H1 (cell line): ENCODE results near the gene ADCY3. TPM values are rescaled to one million over a fixed set of nuclear protein-coding genes. Genes with fewer than 3 reads are reported as not detected.

Experiments
- CTCF ChIA-PET: fragments of 300-600 bp; sonication (Branson Sonifier 250); formaldehyde crosslinking; loops from one replicate; lab custom pipeline; 2021; ENCODE audit not compliant: partially characterized antibody; lab: Charles Lee
- POLR2A ChIA-PET: fragments of 300-600 bp; sonication (Branson Sonifier 250); formaldehyde crosslinking; loops from one replicate; lab custom pipeline; 2021; ENCODE audit warnings: inconsistent platforms; ENCODE audit not compliant: partially characterized antibody; lab: Charles Lee
- DNase-seq, 2 experiments: peaks; one replicate each; pipeline versions ENCODE4 v3.0.0 to v3.0.0-alpha.2; 2010 to 2022; ENCODE audit warnings: low spot score in 2 of 2, low read depth in 1 of 2, mixed read lengths in 1 of 2
- FAIRE-seq: peaks from 2 replicates; lab custom pipeline; 2011; peaks lifted over from hg19 to GRCh38; lab: Jason Lieb, UNC
- H2AFZ ChIP-seq: 2 replicates; pipeline ENCODE4 v1.8.1; 2012; ENCODE audit warnings: low read length, inconsistent platforms
- H2AK5ac ChIP-seq: 2 replicates; pipeline ENCODE4 v1.6.1; 2013; ENCODE audit warnings: low read depth, low read length
- H2BK120ac ChIP-seq: replicated peaks from 2 replicates; pipeline ENCODE3; 2013; ENCODE audit warnings: low read depth, low read length, inconsistent platforms
- H2BK12ac ChIP-seq: 2 replicates; pipeline ENCODE4 v1.6.1; 2013; ENCODE audit warnings: low read depth, low read length
- H2BK15ac ChIP-seq: 2 replicates; pipeline ENCODE4 v1.6.1; 2013; ENCODE audit warnings: low read length
- H2BK20ac ChIP-seq: 2 replicates; pipeline ENCODE4 v1.6.1; 2013; ENCODE audit warnings: low read length
- H2BK5ac ChIP-seq: 2 replicates; pipeline ENCODE4 v1.6.1; 2013; ENCODE audit warnings: low read depth, low read length
- H3K14ac ChIP-seq: 2 replicates; pipeline ENCODE4 v1.6.1; 2013; ENCODE audit warnings: inconsistent platforms; ENCODE audit not compliant: insufficient read length
- H3K18ac ChIP-seq: 2 replicates; pipeline ENCODE4 v1.6.1; 2013; ENCODE audit warnings: low read length; ENCODE audit errors: extremely low read depth
- H3K23ac ChIP-seq: 2 replicates; pipeline ENCODE4 v1.6.1; 2013; ENCODE audit warnings: inconsistent platforms; ENCODE audit not compliant: insufficient read length
- H3K23me2 ChIP-seq: 2 replicates; pipeline ENCODE4 v1.6.1; 2013; ENCODE audit warnings: low read depth, low read length
- H3K27ac ChIP-seq: 2 replicates; pipeline ENCODE4 v1.6.1; 2011; ENCODE audit warnings: low read depth, low read length, inconsistent platforms
- H3K27me3 ChIP-seq, 4 experiments: replicated peaks in 1 of 4; 1 replicate in 1 of 4; 2 replicates in 3 of 4; pipeline versions ENCODE4 v1.6.1 to v1.8.1; 2011 to 2013; ENCODE audit warnings: low read length in 3 of 4, mild to moderate bottlenecking in 3 of 4, inconsistent platforms in 2 of 4, mixed read lengths in 2 of 4, moderate library complexity in 1 of 4; ENCODE audit not compliant: control insufficient read depth in 3 of 4, insufficient read depth in 3 of 4; ENCODE audit errors: extremely low read depth in 1 of 4
- H3K36me3 ChIP-seq, 4 experiments: 2 replicates each; pipeline versions ENCODE4 v1.6.1 to v1.8.1; 2011 to 2013; ENCODE audit warnings: mild to moderate bottlenecking in 4 of 4, low read length in 3 of 4, moderate library complexity in 2 of 4, control low read depth in 1 of 4, inconsistent platforms in 1 of 4; ENCODE audit not compliant: insufficient read depth in 4 of 4, control insufficient read depth in 2 of 4
- H3K4ac ChIP-seq: replicated peaks from 2 replicates; pipeline ENCODE3; 2013; ENCODE audit warnings: low read length, low read depth, mixed read lengths, inconsistent platforms; ENCODE audit not compliant: insufficient read length
- H3K4me1 ChIP-seq, 4 experiments: replicated peaks in 1 of 4; 1 replicate in 1 of 4; 2 replicates in 3 of 4; pipeline versions ENCODE4 v1.6.1 to v1.8.1; 2011 to 2013; ENCODE audit warnings: low read length in 3 of 4, inconsistent platforms in 2 of 4, mixed read lengths in 1 of 4; ENCODE audit not compliant: insufficient read depth in 4 of 4, control insufficient read depth in 3 of 4
- H3K4me2 ChIP-seq, 2 experiments: 2 replicates each; pipeline versions ENCODE4 v1.6.1 to v1.8.1; 2011 to 2013; ENCODE audit warnings: low read depth in 2 of 2, low read length in 2 of 2, control low read depth in 1 of 2, inconsistent platforms in 1 of 2, mild to moderate bottlenecking in 1 of 2; ENCODE audit not compliant: insufficient read depth in 1 of 2
- H3K4me3 ChIP-seq, 4 experiments: fragments of 200-600, 300-600 bp in 1 of 4; sonication (generic), shearing (Covaris generic), sonication (Bioruptor Twin) in 1 of 4; 2 replicates each; pipeline versions ENCODE4 v1.5.1 to v1.8.1; 2011 to 2016; ENCODE audit warnings: low read length in 4 of 4, low read depth in 3 of 4, control low read depth in 2 of 4, inconsistent platforms in 2 of 4, mild to moderate bottlenecking in 2 of 4, mixed read lengths in 1 of 4, moderate library complexity in 1 of 4; ENCODE audit not compliant: insufficient read depth in 2 of 4; ENCODE audit errors: extremely low read depth in 1 of 4
- H3K56ac ChIP-seq: replicated peaks from 2 replicates; pipeline ENCODE3; 2013; ENCODE audit warnings: low read depth, mild to moderate bottlenecking, mixed read lengths, low read length, inconsistent platforms; ENCODE audit not compliant: insufficient read length
- H3K79me1 ChIP-seq: 2 replicates; pipeline ENCODE4 v1.6.1; 2013; ENCODE audit warnings: low read depth, low read length, control low read depth
- H3K79me2 ChIP-seq, 2 experiments: 2 replicates each; pipeline versions ENCODE4 v1.6.1 to v1.8.1; 2012 to 2013; ENCODE audit warnings: low read length in 2 of 2, mild to moderate bottlenecking in 2 of 2, inconsistent platforms in 1 of 2; ENCODE audit not compliant: insufficient read depth in 2 of 2, control insufficient read depth in 1 of 2
- H3K9ac ChIP-seq, 4 experiments: replicated peaks in 1 of 4; 1 replicate in 1 of 4; 2 replicates in 3 of 4; pipeline versions ENCODE4 v1.6.1 to v1.8.1; 2011 to 2013; ENCODE audit warnings: low read depth in 3 of 4, low read length in 3 of 4, control low read depth in 2 of 4, mild to moderate bottlenecking in 2 of 4, moderate library complexity in 2 of 4, inconsistent platforms in 1 of 4; ENCODE audit errors: extremely low read depth in 1 of 4
- H3K9me3 ChIP-seq, 2 experiments: 2 replicates each; pipeline versions ENCODE4 v1.6.1 to v1.8.1; 2012 to 2013; ENCODE audit warnings: mild to moderate bottlenecking in 2 of 2, moderate library complexity in 2 of 2, control low read depth in 1 of 2, inconsistent platforms in 1 of 2, low read depth in 1 of 2, low read length in 1 of 2, mixed read lengths in 1 of 2; ENCODE audit not compliant: insufficient read depth in 2 of 2
- H4K20me1 ChIP-seq, 2 experiments: replicated peaks in 1 of 2; 2 replicates each; pipeline versions ENCODE3 to v1.8.1; 2011 to 2013; ENCODE audit warnings: inconsistent platforms in 2 of 2, low read length in 2 of 2, mild to moderate bottlenecking in 1 of 2; ENCODE audit not compliant: insufficient read depth in 2 of 2, control insufficient read depth in 1 of 2
- H4K5ac ChIP-seq: 2 replicates; pipeline ENCODE4 v1.6.1; 2013; ENCODE audit warnings: low read length, low read depth, mixed read lengths, inconsistent platforms; ENCODE audit not compliant: insufficient read length
- H4K8ac ChIP-seq: 2 replicates; pipeline ENCODE4 v1.8.0; 2013; ENCODE audit warnings: mild to moderate bottlenecking, moderate library complexity, low read length, inconsistent platforms; ENCODE audit not compliant: insufficient read depth; ENCODE audit errors: extremely low read depth
- H4K91ac ChIP-seq: replicated peaks from 2 replicates; pipeline ENCODE3; 2013; ENCODE audit warnings: low read length, mixed read lengths, inconsistent platforms; ENCODE audit not compliant: insufficient read length
- ASH2L ChIP-seq: fragments of 200-600, 300-600 bp; sonication (generic); IDR thresholded peaks from one replicate; pipeline ENCODE4 v1.7.1; 2017; ENCODE audit warnings: low read length
- KDM4A ChIP-seq: IDR thresholded peaks from one replicate; pipeline ENCODE4 v1.7.1; 2012; ENCODE audit warnings: low read depth, mild to moderate bottlenecking, moderate library complexity, low read length, inconsistent platforms; ENCODE audit not compliant: severe bottlenecking
- POLR2AphosphoS5 ChIP-seq: IDR thresholded peaks from 2 replicates; pipeline ENCODE4 v1.6.1; 2011; ENCODE audit warnings: low read depth, low read length
- SP4 ChIP-seq: IDR thresholded peaks from 2 replicates; pipeline ENCODE4 v1.6.1; 2012; ENCODE audit warnings: low read length, inconsistent platforms
- WGBS, 2 experiments: shearing (Covaris generic) in 1 of 2; methylation state at CpG; one replicate each; pipeline versions ENCODE4 v1.1.6 to v1.1.7; 2013 to 2015; ENCODE audit warnings: low lambda C conversion rate in 2 of 2, mixed read lengths in 2 of 2, inconsistent platforms in 1 of 2, low coverage in 1 of 2, missing lambda C conversion rate in 1 of 2; ENCODE audit not compliant: insufficient replicate concordance in 2 of 2, insufficient coverage in 1 of 2, insufficient read length in 1 of 2; ENCODE audit errors: extremely low coverage in 1 of 2, missing lambda C conversion rate in 1 of 2; 5-methylcytosine and 5-hydroxymethylcytosine counted together
- polyA plus RNA-seq, 7 experiments: library from polyadenylated mRNA; depleted of rRNA in 3 of 7; stranded (reverse) in 5 of 7; unstranded in 2 of 7; fragments of >200 nt in 5 of 7; fragments of 200-250 nt in 2 of 7; gene quantifications; 1 replicate in 5 of 7; 2 replicates in 1 of 7; 4 replicates in 1 of 7; pipeline versions ENCODE4 v1.2.1 to v1.2.3, GENCODE V29; 2011 to 2013; ENCODE audit warnings: missing spikeins in 2 of 7, mixed read lengths in 2 of 7
- total RNA-seq: library from RNA; stranded (reverse); fragmentation: NEBNext Ultra II Directional; extraction: Animal tissue kit (Norgen Biotek cat#: 25700); gene quantifications from 2 replicates; pipeline ENCODE4 v1.2.1, GENCODE V29; 2021
- TF ChIP-seq, protein P1 (sequence below), 3 experiments: IDR thresholded peaks; 1 replicate in 2 of 3; 2 replicates in 1 of 3; pipeline versions ENCODE4 v1.5.1 to v1.6.1; 2011; ENCODE audit warnings: low read length in 3 of 3, mild to moderate bottlenecking in 3 of 3, inconsistent platforms in 2 of 3, low read depth in 1 of 3, moderate library complexity in 1 of 3; ENCODE audit not compliant: insufficient read depth in 1 of 3; ENCODE audit errors: control extremely low read depth in 1 of 3
- TF ChIP-seq, protein P2 (sequence below): IDR thresholded peaks from 2 replicates; pipeline ENCODE4 v1.6.1; 2011; ENCODE audit warnings: low read length, improper control_type of control experiment
- TF ChIP-seq, protein P3 (sequence below): IDR thresholded peaks from 2 replicates; pipeline ENCODE4 v1.6.1; 2012; ENCODE audit warnings: inconsistent platforms

The ADCY3 gene
- total and polyA plus RNA-seq, 2 of the 8 experiments (the other 6 are each of a cell fraction or from before 2014, with no cell fraction given): 45.1 to 52.9 TPM

DNA sequence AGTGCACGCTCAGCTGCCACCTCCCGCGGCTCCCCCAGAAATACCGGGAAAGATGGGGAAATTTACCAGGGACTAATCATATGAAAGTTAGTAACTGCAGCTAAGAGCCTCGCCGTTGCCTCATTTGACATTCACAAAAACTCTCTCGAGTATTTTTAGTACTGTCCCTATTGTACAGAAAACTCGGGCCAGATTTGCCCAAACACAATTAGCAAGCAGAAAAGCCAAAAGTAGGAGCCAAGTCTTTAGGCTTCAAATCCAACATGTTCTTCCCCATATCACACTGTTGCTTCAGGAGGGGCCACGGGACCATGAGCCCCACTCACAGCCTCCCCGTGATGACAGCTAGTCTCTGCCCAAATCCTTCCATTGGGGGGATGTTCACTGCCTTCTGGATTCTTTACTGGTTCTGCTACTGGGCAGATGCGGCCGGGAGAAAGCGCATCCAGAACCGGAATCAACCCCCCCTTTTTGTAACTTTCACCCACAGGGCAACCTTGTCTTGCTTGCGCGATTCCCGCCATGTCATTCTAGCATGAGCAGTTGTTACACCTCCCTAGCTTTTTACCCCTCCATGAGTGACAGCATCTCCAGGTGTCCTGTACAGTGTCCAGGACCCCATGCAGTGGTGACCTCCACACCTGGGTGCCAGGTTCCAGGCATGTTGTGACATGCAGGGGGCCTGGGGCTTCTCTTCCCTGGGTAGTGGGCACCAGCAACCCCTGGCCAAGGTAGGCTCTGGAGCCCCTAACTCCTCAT lies 91.6 kb downstream of the ADCY3 start:
- no peak for FAIRE-seq
- TF ChIP-seq, protein P1, sequence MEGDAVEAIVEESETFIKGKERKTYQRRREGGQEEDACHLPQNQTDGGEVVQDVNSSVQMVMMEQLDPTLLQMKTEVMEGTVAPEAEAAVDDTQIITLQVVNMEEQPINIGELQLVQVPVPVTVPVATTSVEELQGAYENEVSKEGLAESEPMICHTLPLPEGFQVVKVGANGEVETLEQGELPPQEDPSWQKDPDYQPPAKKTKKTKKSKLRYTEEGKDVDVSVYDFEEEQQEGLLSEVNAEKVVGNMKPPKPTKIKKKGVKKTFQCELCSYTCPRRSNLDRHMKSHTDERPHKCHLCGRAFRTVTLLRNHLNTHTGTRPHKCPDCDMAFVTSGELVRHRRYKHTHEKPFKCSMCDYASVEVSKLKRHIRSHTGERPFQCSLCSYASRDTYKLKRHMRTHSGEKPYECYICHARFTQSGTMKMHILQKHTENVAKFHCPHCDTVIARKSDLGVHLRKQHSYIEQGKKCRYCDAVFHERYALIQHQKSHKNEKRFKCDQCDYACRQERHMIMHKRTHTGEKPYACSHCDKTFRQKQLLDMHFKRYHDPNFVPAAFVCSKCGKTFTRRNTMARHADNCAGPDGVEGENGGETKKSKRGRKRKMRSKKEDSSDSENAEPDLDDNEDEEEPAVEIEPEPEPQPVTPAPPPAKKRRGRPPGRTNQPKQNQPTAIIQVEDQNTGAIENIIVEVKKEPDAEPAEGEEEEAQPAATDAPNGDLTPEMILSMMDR (IDR thresholded peaks at IDR 0.05; ENCODE audit: control extremely low read depth in 1 of 3, insufficient read depth in 1 of 3, low read depth in 1 of 3, low read length in 3 of 3): no peak
- peak; percentile 29 for TF ChIP-seq POLR2AphosphoS5
- no peak for TF ChIP-seq SP4
- TF ChIP-seq ASH2L: no peak
- TF ChIP-seq, protein P2, sequence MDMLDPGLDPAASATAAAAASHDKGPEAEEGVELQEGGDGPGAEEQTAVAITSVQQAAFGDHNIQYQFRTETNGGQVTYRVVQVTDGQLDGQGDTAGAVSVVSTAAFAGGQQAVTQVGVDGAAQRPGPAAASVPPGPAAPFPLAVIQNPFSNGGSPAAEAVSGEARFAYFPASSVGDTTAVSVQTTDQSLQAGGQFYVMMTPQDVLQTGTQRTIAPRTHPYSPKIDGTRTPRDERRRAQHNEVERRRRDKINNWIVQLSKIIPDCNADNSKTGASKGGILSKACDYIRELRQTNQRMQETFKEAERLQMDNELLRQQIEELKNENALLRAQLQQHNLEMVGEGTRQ: no peak
- TF ChIP-seq KDM4A: no peak
- TF ChIP-seq, protein P3, sequence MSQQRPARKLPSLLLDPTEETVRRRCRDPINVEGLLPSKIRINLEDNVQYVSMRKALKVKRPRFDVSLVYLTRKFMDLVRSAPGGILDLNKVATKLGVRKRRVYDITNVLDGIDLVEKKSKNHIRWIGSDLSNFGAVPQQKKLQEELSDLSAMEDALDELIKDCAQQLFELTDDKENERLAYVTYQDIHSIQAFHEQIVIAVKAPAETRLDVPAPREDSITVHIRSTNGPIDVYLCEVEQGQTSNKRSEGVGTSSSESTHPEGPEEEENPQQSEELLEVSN: no peak

More for the DNA sequence above, 91.6 kb downstream of the ADCY3 start:
- no peak overlapping the region for H2AFZ ChIP-seq
- 0 out of 2 replicates have a peak, but pooled peaks cover 2% of the 10 kb centered on the region for H3K23me2 ChIP-seq
- no peak for DNase-seq
- no peak overlapping the region for H3K18ac ChIP-seq
- no peak overlapping the region for H4K5ac ChIP-seq
- H2BK15ac ChIP-seq: no peak overlapping the region; the same call in 1 of the 2 replicates
- peaks cover 0 to 3% of the 10 kb centered on the region in 2 experiments for H4K20me1 ChIP-seq
- no peak overlapping the region for H4K91ac ChIP-seq
- no peak overlapping the region for H2AK5ac ChIP-seq
- H2BK120ac ChIP-seq: no peak overlapping the region
- ChIA-PET CTCF (interaction anchor here (0.6 to 4.6 kb wide), 46 partner anchors 9 to 909 kb away, joined by 3 to 34 read pairs (median 4); partner anchors contain the start of genes CENPO and PTRHD1), POLR2A (interaction anchor here (0.6 to 1.3 kb wide), 2 partner anchors 9 to 98 kb away, joined by 3 read pairs; no protein-coding TSS in a partner anchor)
- H3K56ac ChIP-seq: no peak overlapping the region
- H3K4me1 ChIP-seq: peaks cover 0 to 22% (median 11%) of the 10 kb centered on the region in 4 experiments; a peak in 5 of 7 replicates
- H3K79me2 ChIP-seq: no peaks in the 10 kb centered on the region
- H3K9ac ChIP-seq: no peak overlapping the region
- H3K4me2 ChIP-seq: no peak overlapping the region
- no peak overlapping the region for H3K14ac ChIP-seq
- no peak overlapping the region for H2BK20ac ChIP-seq
- peak overlapping the region; percentile 90; the same call in 1 of the 2 replicates for H2BK12ac ChIP-seq
- H2BK5ac ChIP-seq: peak overlapping the region; percentile 73; the same call in 1 of the 2 replicates
- 95% methylated on average over 17 of the region's 17 CpGs; no CpG with 5 or more reads in 1 of the 2 experiments for WGBS, 2 experiments
- H3K79me1 ChIP-seq: no peaks in the 10 kb centered on the region
- no peak overlapping the region for H3K4ac ChIP-seq
- H4K8ac ChIP-seq: no peak overlapping the region; the same call in 1 of the 2 replicates
- H3K9me3 ChIP-seq: peaks cover 3 to 5% of the 10 kb centered on the region in 2 experiments; a peak in 1 of 4 replicates
- H3K36me3 ChIP-seq: peaks cover 0 to 15% (median 5%) of the 10 kb centered on the region in 4 experiments; a peak in 5 of 8 replicates
- H3K4me3 ChIP-seq: no peak overlapping the region
- no peaks in the 10 kb centered on the region for H3K27me3 ChIP-seq
- no peak overlapping the region for H3K23ac ChIP-seq
- no peak overlapping the region for H3K27ac ChIP-seq
